Measurements from ENCODE around the gene TAS2R3.
"Not testable (repeated sequence)": the region's sequence is repeated elsewhere in the genome, so short reads cannot be mapped to it uniquely, and the experiment has no call there.

The TAS2R3 gene, protein sequence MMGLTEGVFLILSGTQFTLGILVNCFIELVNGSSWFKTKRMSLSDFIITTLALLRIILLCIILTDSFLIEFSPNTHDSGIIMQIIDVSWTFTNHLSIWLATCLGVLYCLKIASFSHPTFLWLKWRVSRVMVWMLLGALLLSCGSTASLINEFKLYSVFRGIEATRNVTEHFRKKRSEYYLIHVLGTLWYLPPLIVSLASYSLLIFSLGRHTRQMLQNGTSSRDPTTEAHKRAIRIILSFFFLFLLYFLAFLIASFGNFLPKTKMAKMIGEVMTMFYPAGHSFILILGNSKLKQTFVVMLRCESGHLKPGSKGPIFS

DNA sequence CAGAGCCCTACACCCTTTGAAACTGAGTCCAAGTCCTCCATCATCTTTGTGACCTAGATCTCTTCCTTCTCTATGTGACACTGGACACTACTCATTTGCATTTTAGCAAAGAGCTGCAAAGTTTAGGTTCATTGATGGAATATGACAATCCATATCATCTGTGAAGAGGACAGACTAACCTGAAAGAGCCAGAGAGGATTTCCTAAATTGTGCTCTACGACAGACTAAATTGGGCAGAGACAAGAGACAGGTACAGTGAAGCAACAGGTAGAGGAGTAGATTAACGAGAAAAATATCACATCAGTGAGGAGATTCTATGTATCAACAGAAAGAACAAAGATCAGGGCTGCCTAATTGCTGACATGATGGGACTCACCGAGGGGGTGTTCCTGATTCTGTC, at the start of gene TAS2R3:
Gene TAS2R3 (plus strand): TSS at position 301 of the 400 bp plus-strand sequence. CDS start 62 bp downstream, at position 363.
- DNase-seq (ENCODE audit: low read depth) = no peak

DNA sequence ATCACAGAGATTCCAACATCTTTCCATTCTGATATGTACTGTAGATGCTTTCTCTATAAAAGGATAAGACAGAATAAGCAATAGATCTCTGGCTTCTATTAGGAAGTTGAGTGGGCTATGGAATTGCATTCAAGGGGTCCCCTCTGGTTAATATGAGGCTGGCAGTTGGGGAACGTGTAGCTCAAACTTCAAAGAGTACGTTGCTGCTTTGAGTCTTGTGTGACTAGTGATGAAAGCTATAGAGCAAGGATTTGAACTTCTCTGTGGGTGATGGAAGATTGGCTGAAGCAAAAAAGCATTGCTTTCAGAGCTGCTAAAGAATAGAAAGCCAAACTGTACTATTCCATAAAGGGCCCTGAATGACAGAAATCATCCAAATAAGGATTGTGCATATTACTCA, 49.3 kb upstream of the TAS2R3 start:
- DNase-seq (ENCODE audit: low read depth) = no peak

DNA sequence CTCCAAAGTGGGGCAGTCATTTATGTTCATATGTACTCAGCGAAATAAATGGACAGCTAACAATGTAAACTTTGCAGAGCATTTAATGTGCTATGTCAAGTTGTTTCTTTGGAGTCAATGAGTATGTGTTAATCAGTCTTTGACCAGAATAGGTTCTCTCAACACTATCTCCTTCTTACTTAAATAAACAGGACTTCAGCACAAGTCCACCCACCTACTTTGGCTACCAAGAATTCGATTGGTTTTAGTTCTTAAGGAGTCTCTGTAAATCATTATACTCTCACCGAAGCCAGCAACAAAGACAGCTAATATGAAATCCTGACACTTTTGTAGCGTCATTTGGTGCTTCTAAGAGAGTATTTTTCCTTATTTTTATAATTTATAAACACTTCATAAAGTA, 48.9 kb upstream of the TAS2R3 start:
- DNase-seq (ENCODE audit: low read depth) = no peak

DNA sequence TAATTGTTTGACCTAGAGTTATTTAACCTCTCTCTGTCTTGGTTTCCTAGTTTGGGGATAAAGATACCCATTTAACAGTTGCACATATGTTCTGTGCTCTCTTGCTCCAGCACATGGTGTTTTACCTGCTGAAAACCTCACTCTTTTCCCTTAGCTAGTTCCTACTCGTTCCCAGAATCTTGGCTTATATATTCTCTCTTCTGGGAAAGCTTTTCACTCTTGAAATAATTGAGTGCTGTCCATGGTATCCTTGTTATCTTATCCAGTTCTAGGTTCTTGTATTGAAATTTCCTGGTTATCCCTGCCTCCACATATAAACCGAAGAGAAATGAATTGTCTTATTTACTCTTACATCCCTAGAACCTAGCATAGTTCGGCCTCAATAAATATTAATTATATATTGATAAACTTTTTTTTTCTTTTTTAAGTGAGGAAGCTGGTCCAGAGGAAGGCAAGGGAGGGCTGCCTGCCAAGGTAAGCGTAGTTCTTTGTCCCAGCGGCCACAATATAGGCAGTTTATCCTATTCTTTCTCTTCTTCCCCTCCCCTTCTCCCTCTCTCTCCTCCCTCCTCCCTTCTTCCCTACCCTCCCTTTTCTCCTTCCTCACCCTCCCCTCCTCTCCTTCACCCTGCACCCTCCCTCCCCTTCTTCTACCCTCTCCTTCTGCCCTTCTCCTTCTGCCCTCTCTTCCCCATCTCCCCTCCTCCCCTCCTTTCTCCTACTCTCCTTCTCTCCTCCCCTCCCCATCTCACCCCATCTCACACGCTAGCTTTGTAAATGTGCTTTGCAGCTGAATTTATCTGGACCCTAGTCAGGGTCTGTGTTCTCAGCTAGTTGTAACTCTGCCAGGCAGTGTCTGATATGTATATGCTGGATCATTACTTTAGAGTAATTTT, 47.9 kb upstream of the TAS2R3 start:
- no peak for DNase-seq (ENCODE audit: low read depth)

DNA sequence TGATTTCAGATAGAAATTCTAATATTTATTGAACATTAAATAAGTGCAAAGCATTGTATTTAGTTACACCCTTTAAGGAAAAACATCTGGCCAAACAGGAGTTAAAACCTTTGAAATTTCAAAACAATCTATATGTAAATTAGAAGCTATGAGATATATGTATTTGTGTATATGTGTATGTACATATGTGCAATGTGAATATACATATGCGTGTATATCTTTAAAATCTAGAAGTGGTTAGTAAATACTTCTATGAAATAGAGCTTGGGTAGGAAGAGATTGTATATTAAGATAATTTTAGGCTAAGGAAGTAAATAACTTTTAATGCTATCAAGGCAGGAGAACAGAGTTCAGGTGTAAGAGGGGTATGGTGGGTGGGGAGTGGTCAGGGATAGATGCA, 46.4 kb upstream of the TAS2R3 start:
- DNase-seq (ENCODE audit: low read depth) = no peak

DNA sequence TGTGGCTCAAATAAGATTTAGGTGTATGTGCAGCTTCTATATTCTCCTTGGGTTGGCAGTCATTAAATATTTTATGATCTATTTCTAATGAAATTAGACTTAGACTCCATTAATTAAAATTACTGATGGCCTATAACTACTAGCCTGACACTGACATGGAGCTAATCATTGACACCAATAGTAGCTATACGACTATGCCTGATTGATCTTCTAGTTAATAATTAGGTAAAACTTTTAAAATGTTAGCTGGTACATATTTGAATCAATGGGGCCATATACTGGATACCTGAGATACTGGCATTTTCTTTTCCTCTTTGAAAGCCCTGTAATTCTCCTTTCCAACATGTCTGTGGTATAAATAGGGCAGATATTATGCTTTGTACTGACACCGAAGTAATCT, 41.4 kb upstream of the TAS2R3 start:
- DNase-seq (ENCODE audit: low read depth) = no peak

DNA sequence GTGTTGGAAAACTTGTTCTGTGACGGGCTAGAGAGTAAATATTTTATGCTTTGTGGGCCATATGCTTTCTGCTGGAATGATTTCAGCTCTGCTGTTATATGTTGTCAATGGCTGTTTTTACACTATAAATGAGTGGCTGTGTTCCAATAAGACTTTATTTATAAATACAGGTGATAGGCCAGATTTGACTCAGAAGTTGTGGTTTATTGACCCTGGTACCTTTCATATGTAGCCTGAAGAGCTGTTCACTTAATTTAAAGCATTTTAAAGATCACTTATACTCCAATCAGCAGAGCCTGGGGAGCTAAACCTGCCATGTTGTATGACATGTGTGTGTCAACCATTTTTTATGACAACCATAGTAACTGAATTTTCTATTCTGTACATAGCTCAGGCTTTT, 34.9 kb upstream of the TAS2R3 start:
- no peak for DNase-seq (ENCODE audit: low read depth)

DNA sequence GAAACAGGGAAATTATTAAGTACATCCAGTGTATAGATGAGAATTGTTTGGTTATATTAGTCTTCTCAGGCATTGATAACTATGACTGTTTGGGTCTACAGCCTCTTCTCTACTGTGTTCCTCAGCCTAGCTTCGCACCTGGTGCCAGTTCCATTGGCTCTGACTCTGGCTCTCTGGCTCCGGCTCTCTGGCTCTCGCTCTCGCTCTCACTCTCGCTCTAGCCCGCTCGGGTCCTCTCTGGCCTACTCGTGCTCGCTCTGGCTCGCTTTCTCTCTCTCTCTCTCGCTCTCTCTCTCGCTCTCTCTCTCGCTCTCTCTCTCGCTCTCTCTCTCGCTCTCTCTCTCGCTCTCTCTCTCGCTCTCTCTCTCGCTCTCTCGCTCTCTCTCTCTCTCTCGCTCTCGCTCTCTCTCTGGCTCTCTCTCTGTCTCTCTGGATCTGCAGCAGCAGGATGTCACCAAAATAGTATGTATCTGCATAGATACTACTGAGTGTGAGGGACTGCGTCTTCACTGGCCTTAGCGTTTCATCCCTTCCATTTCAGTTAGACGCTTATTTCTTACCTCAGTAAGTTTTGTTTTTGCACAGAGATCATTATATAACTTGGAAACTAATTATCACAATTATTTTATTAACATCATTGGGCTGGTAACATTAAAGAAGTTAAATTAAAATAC, 32.3 kb upstream of the TAS2R3 start:
- no peak for DNase-seq (ENCODE audit: low read depth)

DNA sequence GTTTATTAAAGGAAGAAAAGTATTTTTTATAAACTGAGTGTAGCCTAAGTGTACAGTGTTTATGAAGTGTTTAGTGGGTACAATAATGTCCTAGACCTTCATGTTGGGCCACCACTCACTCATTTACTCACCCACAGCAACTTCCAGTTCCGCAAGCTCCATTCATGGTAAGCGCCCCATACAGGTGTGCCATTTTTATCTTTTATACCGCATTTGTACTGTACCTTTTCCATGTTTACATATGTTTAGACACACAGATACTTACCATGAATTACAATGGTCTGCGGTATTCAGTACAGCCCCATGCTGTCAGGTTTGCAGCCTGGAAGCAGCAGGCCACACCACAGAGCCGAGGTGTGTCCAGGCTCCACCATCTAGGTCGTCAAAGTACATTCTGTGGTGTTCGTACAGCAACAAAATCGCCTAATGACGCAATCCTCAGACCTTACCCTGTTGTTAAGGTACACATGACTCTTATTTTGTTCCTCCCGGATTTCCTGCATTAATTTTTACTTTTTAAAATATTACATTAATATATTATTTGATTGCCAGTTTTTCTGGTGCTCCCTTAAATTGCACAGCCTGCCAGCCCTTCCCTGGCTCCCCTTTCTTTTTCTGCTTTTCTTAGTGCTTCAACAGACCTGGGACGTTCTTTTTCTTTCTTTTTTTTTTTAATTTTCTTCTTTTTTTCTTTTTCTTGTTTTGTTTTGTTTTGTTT, 26.6 kb upstream of the TAS2R3 start:
- DNase-seq (ENCODE audit: low read depth) = no peak

DNA sequence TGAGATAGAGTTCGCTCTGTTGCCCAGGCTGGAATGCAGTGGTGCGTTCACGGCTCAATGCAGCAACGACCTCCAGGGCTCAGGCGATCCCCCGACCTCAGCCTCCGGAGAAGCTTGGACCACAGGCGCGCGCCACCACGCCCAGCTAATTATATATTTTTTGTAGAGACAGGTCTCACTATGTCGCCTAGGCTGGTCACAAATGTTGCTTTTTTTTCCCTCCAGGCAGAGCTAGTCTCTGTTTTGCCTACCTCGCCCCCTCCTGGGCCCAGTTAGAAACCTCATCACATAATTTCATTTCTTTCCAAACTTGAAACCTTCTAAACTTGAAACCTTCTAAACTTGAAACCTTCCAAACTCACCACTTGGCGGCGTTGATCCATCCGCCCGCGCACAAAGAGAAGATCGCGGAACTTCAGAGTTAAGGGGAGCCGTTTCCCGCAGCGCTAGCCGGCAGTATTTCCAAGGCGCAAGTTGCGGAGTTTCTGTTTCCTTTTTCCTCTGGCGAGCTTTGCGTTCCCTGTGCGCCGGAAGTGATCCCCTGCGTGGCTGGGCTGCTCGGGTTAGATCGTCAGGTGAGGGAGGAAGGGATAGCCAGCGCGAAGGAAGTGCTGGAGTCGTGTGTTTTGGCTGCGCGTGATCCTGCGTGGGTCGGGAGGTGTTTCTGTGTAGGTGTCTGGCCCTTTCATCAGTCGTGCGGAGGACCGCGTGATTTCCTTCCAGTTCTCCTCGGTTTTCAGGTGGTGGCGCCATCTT, 25.9 kb upstream of the TAS2R3 start, which contains the start of gene SSBP1:
Gene SSBP1 (plus strand): TSS at position 523 of the 756 bp plus-strand sequence. CDS start 809 bp downstream, outside the sequence.
- DNase-seq (ENCODE audit: low read depth) = peak; percentile 89

DNA sequence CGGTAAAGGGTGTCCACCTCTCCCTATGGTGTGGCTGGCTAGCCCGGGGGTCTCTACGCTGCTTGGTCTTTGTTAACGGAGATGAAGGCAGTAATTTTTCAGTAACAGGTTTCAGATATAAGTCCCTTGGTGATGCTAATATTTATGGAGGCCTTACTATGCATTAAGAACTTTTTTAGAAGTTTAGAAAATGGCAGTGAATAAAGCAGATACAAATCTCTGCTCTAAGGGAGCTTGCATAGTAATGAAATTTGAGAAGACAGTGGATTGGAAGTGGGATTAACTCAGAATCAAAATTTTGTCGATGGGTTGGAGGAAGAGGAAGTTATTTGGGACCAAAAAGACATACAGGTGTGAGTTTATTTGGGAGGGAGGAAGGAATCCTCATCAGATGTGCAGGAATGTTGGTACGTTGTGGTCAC, 25.3 kb upstream of the TAS2R3 start:
- DNase-seq (ENCODE audit: low read depth) = no peak

DNA sequence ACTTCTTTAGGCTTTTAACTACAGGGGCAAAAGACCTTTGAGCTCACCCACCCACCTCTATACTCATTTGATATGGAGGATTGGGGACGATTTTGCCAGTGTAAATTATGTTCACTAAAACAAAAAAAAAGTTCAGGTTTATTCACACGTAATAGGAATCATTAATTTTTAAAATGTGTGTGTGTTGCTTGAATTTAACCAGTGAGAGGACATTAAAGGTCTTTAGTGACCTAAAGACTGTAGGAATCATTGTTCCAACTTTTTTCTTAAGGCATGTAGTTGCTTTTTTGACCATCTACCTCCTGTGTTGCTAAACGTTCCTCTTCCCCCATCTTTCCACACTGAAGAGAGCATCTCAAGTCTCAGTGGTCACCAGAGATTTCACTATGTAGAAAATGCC, 24.6 kb upstream of the TAS2R3 start:
- no peak for DNase-seq (ENCODE audit: low read depth)

DNA sequence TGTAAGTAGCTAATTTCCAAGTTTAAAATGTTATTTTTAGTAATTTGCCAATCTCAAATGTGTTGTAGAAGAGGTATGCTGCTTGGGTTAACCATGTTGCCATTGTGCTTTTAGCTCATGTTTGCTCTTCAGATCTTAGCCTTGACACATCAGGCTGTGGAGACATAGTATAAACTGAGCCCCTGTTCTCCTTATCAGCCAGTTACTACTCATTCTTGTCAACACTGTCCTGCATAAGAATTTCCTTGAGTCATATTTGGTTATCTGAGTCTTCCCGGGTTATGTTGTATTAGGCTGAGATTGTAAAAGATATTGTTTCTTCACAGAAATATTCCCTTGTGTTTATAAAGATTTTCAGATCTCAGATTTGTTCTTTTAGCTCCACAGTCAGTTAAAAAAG, 21.7 kb upstream of the TAS2R3 start:
- DNase-seq (ENCODE audit: low read depth) = no peak

DNA sequence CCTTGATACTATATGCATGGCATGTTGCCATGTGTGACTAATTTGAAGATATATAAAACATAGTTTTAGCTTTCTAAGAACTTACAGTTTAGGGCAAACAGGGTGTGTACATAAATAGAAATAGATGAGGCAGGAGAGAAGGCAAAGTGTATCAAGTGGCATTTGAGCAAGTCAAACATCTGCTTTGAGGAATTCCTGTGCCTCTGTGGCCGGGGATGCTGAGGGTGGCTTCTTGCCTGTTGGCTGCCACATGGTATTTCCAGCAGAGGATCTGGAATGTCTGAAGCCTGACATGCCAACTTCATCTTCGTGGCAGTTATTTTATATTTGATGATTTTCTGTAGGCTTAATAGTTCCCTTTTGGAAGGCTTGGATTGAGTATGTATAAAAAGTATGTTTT, 19.8 kb upstream of the TAS2R3 start:
- no peak for DNase-seq (ENCODE audit: low read depth)

DNA sequence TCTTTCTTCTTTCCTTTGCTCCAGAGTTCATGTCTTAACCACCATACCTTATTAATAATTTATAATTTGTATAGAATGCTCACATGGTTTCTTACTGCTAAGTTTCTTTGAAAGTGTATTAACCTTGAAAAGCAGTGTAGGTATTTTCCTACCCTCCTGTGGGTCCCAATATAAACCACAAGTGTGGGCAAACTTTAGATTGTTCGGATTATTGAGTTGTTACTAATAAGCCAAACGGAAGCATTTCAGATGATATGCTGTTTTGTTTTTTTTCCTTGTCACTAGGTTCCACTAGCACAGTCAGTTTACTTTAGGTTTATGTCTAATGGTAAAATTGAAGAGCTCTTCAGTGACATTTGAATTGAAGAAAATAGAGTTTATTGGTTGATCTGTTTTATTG, 15.5 kb upstream of the TAS2R3 start:
- DNase-seq (ENCODE audit: low read depth) = no peak

DNA sequence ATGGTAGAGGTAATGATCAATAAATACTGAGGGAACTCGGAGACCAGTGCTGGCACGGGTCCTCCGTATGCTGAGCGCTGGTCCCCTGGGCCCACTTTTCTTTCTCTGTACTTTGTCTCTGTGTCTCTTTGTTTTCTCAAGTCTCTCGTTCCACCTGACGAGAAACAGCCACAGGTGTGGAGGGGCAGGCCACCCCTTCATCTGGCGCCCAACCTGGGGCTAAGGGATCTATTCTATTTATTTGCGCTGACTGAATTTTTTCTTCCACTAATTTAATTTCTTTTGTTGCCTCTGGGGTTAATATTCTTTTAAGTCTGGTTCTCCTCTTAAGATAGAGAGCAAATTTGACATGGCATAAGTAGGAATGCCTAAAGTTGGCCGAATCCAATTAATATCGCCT, 12.0 kb upstream of the TAS2R3 start:
- not testable (repeated sequence) for DNase-seq (ENCODE audit: low read depth)

DNA sequence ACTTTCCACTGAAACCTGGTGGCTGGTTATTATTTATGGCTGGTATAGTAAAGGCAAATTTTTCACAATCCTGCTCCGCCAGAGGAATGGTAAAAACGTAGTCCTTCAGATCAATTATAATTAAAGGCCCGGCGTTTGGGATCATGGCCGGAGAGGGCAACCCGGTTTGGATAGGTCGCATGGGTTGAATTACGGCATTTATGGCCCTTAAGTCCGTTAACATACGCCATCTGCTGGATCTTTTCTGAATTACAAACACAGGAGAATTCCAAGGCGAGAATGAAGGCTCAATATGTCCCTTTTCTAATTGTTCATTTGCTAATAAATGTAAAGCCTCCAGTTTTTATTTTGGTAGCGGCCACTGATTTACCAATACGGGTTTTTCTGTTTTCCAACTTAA, 11.3 kb upstream of the TAS2R3 start:
- DNase-seq (ENCODE audit: low read depth) = no peak

DNA sequence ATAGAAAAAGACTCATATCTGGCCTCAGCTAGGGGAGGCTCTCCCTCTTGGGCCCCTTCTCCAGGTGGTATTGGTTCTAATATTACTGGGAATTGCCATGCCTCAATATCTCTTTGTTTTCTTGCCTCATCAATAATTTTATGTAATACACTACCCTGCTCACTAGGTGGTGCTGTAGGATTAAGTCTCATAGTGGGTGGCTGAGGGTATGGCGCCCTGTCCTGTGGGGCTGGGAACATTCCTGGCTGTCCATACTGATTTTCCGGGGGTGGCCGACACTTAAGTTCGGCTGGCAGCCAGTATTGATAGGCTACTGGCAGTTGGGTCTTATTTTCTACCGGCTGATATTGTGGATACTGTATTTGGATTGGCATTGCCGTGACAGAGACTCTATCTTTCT, 9.0 kb upstream of the TAS2R3 start:
- no peak for DNase-seq (ENCODE audit: low read depth)

DNA sequence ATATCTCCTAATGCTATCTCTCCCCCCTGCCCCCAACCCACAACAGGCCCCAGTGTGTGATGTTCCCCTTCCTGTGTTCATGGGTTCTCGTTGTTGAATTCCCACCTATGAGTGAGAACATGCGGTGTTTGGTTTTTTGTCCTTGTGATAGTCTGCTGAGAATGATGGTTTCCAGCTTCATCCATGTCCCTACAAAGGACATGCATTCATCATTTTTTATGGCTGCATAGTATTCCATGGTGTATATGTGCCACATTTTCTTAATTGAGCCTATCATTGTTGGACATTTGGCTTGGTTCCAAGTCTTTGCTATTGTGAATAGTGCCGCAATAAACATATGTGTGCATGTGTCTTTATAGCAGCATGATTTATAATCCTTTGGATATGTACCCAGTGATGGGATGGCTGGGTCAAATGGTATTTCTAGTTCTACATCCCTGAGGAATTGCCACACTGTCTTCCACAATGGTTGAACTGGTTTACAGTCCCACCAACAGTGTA, 6.2 kb downstream of the TAS2R3 start:
- not testable (repeated sequence) for DNase-seq (ENCODE audit: low read depth)

DNA sequence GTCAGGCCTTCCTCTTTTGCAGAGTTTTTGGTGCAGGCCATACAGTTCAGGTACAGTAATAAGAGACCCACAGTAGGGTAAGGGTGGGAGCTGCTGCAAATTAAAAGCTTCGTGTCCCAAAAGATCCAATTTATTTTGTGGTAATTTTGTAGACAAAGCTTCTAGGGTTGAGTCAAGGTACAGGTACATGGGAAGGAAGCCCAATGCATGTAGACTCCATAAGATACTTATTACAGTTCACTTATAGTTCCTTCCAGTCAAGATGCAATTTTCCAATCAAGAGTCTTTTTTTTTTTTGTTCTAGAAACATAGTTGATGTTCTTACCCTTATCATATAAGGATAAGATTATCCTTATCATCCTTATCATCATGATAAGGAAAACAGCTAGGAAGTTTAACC, 12.5 kb downstream of the TAS2R3 start, which contains the start of gene TAS2R4:
Gene TAS2R4 (plus strand): TSS at position 301 of the 400 bp plus-strand sequence. CDS start 1,815 bp downstream, outside the sequence.
- DNase-seq (ENCODE audit: low read depth) = no peak
